ENCODE measurements around the gene THAP7.

Gene THAP7

GRCh38 chr22:20992456-20993303 is 9.2 kb downstream of the THAP7 start:
- FAIRE-seq, result no peak

GRCh38 chr22:20992056-20992442 is 9.9 kb downstream of the THAP7 start:
- FAIRE-seq, result no peak

- FAIRE-seq, result no peak
Observed at GRCh38 chr22:20991252-20992055, 10.5 kb downstream of the THAP7 start.

GRCh38 chr22:20990184-20991180 is 11.4 kb downstream of the THAP7 start:
- no peak for FAIRE-seq

GRCh38 chr22:20989323-20990138 is 12.4 kb downstream of the THAP7 start:
- no peak for FAIRE-seq

DNA sequence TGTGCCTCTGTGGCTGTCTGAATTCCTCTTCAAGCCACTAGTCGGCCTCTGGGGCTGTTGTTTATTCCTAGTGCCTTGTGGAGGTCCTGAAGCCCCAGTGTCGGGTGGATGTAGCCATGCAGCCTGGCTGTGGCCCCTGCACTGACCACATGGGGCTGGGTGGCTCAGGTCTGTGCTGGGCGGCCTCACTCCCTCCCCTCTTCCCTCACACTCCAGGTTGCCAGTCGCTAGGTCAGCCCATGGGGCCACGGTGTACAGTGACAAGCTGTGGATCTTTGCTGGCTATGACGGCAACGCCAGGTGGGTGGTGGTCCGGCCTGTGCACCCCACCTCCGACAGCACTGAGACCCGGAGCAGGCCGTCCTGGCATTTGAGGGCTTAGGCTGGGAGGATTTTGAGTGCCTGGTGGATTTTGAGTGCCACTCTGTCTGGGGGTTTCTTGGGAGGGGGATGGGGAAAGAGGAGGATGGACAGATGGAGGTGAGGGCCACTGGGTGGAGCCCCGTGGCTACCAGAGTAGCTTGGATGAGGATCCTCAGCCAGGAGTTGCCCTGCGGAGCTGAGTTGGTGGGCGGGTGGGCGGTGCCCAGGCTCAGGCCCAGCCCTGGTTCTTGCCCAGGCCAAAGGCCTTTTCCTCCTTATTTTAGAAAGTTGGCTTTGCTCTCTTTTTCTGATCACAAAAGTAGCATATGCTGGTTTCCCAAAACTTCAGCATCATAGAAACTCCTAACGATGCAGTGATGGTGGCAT is 13.2 kb downstream of the THAP7 start:
- FAIRE-seq, result no peak

DNA sequence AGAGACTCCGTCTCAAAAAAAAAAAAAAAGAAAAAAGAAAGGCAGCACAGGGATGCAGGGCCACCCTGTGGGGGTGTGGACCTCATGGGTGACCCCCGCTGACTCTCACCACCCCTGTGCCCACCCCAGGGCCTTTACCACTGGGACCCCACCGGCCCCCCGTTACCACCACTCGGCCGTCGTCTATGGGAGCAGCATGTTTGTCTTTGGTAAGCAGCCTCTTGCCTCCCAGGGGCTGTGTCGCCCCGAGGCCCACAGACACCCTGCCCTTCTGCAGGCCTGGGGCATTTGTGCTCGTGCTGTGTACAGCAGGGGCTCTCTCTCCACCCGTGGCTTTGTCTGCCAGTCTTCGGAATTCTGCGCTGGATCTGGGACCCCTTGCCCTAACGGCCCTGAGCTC is 14.5 kb downstream of the THAP7 start:
- FAIRE-seq, result no peak

DNA sequence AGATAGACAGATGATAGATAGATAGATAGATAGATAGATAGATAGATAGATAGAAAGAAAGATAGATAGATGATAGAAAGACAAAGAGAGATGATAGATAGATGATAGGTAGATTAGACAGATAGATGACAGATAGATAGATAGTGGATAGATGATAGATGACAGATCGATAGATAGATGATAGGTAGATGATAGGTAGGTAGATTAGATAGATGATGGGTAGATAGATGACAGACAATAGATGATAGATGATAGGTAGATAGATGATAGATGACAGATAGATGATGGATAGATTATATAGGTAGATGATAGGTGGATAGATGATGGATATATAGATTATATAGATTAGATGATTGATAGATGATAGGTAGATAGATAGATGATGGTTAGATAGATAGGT is 15.6 kb downstream of the THAP7 start:
- FAIRE-seq, result no peak

- FAIRE-seq, result no peak
Observed at GRCh38 chr22:20985720-20986119, 16.2 kb downstream of the THAP7 start.

- FAIRE-seq, result no peak
Observed at GRCh38 chr22:20983081-20983771, 18.7 kb downstream of the THAP7 start.

DNA sequence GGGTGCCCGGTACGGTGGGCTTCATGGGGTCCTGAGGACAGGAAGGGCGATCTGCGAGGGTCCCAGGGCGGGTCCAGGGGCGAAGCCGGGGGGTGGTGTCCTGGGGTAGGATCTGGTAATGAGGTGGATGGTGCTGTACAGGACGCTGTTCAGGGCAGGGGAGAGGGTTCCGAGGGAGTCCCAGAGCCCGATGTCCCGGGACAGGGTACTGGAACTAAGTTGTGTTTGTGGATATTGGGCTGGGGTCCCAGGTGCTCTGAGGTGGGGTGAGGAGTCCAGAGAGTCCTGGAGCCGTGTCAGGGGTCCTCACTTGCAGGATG is 19.4 kb downstream of the THAP7 start:
- no peak for FAIRE-seq

DNA sequence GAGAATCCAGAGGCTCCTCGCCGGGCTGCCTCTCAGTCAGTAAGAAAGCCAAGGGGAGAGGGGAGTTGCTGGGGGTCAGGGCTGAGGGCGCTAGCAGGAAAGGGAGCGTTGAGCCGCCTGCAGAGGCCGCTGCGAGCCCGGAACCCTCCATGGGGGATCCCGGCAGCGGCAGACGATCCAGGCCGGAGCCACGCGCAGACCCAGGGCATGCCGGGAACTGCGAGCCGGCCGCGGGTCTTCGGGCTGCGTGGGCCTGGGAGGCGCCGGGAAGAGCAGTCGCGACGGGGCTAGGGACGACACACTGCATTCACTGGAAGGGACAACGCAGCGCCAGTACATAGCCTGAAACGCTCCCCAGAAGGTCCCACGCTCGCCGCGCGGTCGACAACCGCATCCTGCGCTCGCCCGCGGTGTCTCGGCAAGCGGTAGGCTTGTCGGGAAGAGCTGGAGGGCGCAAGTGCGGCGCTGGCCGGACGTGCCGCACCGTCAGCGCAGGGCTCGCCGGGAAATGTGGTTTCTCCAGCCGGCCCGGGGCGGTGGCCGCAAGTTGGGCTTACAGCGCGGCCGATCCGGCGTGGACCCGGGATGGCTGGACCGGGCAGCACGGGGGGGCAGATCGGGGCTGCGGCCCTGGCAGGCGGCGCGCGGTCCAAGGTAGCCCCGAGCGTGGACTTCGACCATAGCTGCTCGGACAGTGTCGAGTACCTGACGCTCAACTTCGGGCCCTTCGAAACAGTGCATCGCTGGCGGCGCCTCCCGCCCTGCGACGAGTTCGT is 19.9 kb downstream of the THAP7 start, which contains the start of gene LZTR1:
Gene LZTR1, plus strand, starts transcription at position 511 of the 776 bp plus-strand sequence. Its CDS starts 75 bp downstream, at position 586.
- no peak for FAIRE-seq

DNA sequence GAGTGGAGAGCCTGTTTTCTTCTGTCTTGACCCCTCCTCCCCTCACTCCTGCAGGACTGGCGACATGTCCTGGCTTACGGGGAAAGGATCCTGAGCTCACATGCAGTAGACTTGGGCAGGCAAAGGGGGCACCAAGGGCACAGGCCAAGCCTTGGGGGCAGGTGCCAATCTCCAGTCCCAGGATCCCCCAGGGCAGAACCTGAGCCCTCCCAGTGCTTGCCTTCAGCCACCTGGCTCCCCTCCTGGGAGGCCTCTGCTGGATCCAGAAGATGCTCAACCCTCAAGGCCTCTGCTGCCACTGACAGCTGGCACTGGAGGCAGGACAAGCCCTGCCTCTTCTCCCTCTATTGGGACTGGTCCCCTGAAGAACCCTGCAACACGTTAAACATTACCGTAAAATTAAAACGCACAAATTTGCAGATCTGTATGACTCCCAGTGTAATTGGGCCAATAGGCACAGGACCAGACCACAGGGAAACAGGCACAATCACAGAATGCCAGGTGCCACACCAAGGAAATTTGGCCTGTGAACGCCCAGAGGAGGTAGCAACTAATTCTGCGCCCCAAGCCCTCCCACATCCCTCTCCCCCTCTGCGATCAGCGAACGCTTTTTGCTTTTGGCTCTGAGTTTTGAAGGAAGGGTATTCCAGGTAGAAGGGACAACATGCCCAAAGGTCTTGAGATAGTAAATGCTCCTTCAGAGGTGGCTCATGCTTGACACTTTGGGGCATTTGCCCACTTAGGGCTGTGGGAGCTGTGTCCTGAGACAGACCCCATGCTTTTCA is 20.8 kb downstream of the THAP7 start:
- FAIRE-seq, result no peak

- FAIRE-seq, result no peak
Observed at GRCh38 chr22:20980523-20980922, 21.4 kb downstream of the THAP7 start.

DNA sequence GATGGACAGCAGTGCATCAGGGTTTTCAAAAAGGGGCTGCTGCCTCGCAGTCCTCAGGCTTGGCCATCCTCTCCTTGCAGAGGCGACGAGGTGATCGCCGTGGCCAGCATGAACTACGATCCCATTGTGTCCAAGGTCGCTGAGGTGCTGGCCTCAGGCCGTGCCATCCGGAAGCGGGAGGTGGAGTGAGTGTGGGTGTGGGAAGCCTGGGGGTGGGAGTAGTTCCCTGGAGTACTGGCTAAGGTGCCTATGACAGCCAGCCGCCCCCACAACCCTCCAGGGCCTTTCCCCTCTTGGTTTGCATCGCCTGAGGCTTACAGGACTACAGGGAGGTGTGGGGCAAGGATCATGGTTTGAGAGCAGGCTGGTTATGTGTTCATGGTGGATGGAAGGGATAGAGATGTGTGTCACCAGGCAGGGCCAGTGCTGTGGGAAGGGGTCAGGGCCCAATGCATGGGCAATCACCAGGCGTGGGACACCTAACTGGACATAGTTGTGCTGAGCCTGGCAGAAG is 21.9 kb downstream of the THAP7 start:
- no peak for FAIRE-seq

GRCh38 chr22:20979243-20979809 is 22.6 kb downstream of the THAP7 start:
- FAIRE-seq, result no peak

DNA sequence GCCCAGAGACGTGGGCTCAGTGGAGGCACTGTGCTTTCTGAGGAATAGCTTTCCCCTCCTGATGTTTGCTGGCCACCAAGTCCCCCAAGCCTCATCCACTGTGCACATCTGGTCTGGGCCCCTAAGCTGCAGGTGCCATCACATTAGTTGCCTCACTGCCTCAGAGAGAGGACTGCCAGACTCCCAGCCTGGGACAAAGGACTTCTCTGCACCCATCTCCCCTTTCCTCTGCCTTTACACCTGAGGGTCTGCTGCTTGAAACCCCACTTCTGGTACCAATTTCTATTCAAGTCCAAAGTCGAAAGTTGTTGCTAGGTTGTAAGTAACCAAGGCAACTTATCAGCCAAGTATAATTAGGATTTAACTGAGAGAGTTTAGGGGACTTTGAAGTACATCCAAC is 23.5 kb downstream of the THAP7 start:
- FAIRE-seq, result no peak

GRCh38 chr22:20977516-20978170 is 24.3 kb downstream of the THAP7 start:
- FAIRE-seq, result no peak

Measured in endometrium (tissue), 2 donors.